ENCODE results near the gene CEP41.

DNA sequence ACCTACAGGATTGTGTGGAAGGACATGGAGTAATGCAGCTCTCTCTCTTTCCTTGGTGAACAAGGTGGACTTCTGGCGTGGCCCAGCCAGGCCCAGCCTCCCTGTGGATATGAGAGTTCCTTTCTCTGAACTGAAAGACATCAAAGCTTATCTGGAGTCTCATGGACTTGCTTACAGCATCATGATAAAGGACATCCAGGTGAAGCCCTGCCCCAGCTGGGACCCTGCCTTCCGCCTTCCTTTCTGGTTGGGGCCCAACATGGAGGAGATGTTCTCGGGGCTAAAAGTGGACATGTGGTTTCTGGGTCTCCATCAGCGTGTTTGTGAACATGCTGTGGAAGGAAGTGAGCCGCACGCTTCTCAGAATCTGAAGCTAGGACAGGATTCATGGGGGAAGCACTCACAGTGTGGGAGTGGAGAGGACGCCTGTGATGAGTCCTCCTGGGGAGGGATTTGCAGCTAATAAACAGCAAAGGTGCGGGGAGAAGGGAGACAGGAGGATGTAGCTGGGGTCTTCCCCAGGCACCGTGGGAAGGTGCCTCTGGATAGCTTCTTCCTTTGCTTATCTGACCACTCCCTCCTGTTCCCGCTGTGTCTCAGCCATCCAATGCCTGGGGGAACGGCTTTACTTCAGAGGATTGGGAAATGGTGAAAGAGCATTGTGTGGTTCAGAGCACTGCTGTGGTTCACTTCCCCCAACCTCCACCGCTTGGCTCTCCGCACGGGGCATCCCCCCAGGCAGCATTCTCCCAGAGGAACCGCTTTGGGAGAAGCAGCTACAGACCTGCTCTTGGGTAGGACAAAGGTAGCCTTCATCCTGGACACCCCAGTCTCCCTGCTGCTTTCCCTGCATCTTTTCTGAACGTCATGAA lies 90.7 kb downstream of the CEP41 start:
- TF ChIP-seq CTCF (conservative IDR thresholded peaks at IDR 0.05; ENCODE audit: low read depth in 2 of 2), result no peak
- no peak for TF ChIP-seq ZNF114 (CRISPR knock-in tag; IDR thresholded peaks at IDR 0.05)
- no peak for TF ChIP-seq EZH2phosphoT487 (IDR thresholded peaks at IDR 0.05; ENCODE audit: unreplicated experiment)
- TF ChIP-seq REST (IDR thresholded peaks at IDR 0.05; ENCODE audit: unreplicated experiment), result no peak
- no peak for TF ChIP-seq ZNF331 (CRISPR knock-in tag; IDR thresholded peaks at IDR 0.05; ENCODE audit: low read depth)
- TF ChIP-seq STAT1 (IDR thresholded peaks at IDR 0.05; ENCODE audit: unreplicated experiment), result no peak
- TF ChIP-seq POLR2AphosphoS5 (IDR thresholded peaks at IDR 0.05; ENCODE audit: low read depth), result no peak
- no peak for TF ChIP-seq EZH2 (IDR thresholded peaks at IDR 0.05; ENCODE audit: low read depth, unreplicated experiment)
- no peak for TF ChIP-seq JUNB (IDR thresholded peaks at IDR 0.05; ENCODE audit: unreplicated experiment)
- no peak for TF ChIP-seq CREB1 (CRISPR knock-in tag; IDR thresholded peaks at IDR 0.05; ENCODE audit: low read depth)
- TF ChIP-seq NANOG (IDR thresholded peaks at IDR 0.05; ENCODE audit: borderline replicate concordance), result no peak

Data from GM23338 (cell line).